GM19035 (cell line): ENCODE data around the gene LKAAEAR1.

Experiments used
- ATAC-seq: cut with Tn5 transposase; IDR thresholded peaks from one replicate; pipeline ENCODE4 v1.9.1; 2021; ENCODE audit not compliant: unreplicated experiment

The LKAAEAR1 gene

DNA sequence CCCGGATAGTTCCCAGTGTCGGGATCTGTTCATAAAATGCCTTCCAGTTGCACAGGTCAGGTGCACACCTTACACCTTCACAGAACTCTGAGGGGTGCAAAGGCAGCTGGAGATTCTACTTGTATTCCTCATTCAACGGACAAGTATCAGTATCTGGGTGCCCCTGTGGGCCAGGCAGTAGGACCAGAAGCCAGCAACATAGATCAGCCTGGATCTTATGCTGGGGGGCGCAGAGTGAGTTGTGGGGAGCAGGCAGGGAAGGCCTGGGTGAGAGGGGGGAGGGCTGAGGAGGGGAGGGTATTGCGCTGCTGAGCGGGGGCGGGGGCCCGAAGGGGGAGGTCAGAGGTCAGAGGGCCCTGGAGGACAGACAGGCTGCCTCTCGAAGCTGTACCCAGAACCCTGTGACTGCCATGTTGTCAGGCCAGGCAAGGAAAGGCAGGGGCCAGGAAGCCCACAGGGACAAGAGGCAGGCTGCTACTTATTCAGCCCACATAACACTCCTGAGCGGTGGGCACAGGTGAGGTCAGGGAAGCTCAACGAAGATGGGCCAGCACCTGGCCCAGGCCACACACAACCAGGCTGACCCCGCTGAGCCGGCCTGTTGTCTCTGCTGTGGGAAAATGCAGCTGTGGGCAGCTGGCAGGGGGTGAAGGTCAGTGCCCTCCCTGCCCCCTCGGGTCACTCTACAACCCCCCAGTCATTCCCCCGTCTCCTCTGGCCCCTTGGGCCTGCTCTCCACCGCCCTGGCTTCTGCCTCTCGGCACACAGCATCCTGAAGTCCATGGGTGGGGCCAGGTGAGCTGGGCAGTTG lies 3.2 kb downstream of the LKAAEAR1 start:
- ATAC-seq, result no peak

DNA sequence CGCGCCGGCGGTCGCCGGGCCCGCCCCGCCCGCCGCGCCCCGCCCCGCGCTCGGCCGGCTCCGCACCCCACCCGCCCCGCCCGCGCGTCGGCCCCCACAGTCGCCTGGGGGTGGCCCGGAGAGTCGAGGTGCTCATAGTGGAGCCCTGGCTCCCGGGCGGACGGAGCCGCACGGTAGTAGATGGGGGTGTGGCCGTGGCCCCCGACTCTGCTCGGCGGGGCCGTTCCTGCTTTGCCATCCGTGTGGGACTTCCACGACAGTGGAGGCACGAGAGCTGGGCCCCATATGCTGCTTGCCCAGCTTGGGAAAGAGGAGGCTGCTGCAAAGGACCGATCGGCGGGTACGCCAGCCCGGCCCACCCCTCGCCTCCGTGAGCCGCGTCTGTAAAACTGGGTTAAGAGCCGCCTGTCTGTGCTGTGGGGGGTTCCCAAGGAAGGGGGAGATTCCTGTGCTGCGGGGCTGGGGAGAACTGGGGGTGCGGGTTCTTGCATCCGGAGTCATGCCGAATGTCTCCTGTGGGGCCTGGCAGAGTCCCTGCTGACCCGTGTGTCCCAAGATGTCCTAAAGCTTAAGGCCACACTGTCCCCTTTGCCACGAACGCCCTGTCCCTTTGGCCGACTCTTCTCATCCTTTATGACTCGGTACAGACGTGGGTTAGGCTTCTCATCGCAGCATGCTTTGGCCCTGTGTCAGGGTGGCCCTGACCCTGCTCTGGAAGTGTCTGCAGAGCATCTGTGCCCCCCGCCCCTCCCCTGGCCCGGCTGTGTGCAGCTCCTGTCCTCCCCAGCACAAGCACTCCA lies 4.0 kb downstream of the LKAAEAR1 start, which contains the start of gene OPRL1:
TSS of gene OPRL1 (plus strand) at position 70 of the 800 bp plus-strand sequence. CDS start 12,639 bp downstream, outside the sequence.
- no peak for ATAC-seq

DNA sequence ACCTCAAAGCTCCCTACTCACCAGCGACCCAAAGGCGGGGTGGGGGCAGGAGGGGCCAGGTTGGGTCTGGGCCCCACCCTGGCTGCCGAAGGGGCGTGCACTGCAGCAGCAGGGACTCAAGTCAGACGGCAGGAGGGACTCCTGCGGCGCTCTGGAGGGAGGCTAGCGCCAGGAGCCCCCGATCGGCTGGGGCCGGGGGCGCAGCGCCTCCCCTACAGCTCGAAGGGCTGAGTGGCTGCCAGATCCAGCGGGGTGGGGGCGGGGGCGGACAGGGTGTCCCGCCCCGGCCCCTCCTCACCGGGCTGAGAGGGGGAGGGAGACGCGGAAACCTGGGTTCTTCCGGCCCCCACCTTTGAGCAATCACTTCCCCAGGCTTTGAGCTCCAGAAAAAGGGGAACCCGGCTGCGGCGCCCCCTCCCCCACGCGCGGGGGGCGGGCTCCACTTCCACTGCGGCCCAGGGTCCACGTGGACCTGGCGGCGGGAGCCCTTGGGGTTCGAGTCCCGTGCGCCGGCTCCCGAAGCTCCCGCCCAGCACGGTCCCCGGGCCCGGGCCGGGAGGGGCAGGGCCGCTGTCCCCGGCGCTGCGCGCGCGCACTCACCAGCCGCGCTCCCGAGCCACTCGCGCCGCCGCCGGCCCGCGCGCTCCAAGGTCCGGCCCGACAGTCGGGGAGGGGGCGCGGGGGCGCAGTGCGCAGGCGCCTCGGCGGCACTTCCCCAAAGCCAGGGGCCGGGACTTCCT lies 4.8 kb downstream of the LKAAEAR1 start, which contains the start of gene RGS19:
TSS of gene RGS19 (minus strand) at position 246 of the 740 bp plus-strand sequence. CDS start 2,632 bp downstream, outside the sequence.
- ATAC-seq, result no peak

DNA sequence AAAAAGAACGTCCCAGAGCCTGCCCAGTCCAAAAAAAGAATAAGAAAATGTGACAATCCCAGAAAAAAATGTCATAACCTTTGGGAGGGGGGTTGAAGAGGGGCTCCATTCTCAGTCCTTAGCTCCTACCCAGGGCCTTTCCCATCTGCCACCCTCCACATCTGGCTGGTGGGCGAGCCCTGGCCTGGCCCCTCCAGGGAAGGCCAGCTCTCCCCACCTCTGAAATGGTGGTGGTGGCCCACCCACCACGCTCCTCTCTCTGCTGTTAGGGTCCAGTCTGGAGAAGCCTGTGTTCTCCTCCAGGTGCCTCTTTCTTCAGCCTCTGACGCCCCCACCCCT lies 5.3 kb downstream of the LKAAEAR1 start:
- no peak for ATAC-seq

DNA sequence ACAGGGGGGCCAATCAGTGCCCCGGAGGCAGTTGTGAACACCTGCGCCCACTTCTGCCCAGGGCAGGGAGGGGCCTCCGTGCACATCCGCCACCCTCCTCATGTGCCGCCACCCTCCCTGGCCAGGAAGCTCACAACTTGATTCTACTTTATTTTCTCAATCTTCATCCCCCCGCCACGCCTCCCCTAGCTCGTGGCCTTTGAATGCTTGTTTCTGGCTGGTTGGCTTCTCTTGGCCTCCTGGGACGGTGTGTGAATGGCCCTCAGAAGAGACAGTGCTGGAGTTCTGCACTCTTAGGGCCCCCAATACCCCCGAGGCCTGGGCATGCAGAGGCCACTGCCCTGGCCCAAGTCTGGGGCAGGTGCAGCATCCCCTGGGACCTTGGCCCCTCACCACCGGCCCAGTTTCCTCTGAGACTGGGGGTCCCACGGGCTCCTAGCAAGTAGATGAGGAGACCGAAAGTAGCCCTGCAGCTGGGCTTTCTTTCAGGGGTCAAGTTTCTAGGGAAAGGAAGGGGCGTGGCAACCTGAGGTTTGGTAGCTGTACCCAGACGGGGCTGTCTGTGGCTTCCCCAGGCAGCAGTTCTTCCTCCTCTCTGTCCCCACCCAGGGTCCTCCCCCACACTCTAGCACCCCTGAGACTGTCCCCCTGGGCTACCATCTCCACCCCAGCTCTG lies 6.2 kb downstream of the LKAAEAR1 start:
- ATAC-seq, result no peak

DNA sequence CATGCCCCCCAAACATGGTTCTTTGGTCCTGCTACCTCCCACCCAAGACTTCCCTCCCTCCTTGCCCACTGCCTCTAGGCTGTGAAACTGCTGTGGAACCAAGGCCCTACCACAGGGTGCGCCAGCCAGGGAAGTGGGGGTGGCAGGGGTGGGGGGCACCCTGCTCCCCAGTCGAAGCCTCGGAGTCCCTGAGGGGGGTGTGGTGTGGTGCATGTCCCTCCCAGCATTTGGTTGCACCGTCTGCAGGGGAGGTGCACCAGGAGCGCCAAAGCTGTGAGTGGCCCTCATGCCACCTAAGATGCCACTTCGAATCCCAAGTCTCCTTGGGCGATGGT lies 6.7 kb downstream of the LKAAEAR1 start:
- no peak for ATAC-seq

DNA sequence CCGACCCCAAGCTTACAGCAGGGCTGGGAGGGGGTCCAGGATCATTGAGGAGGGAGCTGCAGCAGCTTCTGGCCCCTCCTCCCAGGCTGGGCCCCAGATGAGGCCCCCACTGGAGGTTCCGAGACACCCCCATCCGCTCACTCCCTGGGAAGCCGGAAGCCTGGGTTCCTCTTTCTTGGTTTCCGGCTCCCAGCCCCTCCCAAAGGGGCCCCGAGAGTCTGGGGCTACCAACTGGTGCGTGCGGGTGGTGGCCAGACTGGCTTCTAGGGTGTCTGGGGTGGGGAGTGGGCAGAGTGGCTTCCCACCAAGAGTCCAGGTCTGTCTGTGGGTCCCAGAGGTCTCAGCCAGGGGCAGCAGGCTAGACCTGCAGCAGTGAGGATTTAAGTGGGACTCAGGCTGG lies 7.1 kb downstream of the LKAAEAR1 start:
- no peak for ATAC-seq

DNA sequence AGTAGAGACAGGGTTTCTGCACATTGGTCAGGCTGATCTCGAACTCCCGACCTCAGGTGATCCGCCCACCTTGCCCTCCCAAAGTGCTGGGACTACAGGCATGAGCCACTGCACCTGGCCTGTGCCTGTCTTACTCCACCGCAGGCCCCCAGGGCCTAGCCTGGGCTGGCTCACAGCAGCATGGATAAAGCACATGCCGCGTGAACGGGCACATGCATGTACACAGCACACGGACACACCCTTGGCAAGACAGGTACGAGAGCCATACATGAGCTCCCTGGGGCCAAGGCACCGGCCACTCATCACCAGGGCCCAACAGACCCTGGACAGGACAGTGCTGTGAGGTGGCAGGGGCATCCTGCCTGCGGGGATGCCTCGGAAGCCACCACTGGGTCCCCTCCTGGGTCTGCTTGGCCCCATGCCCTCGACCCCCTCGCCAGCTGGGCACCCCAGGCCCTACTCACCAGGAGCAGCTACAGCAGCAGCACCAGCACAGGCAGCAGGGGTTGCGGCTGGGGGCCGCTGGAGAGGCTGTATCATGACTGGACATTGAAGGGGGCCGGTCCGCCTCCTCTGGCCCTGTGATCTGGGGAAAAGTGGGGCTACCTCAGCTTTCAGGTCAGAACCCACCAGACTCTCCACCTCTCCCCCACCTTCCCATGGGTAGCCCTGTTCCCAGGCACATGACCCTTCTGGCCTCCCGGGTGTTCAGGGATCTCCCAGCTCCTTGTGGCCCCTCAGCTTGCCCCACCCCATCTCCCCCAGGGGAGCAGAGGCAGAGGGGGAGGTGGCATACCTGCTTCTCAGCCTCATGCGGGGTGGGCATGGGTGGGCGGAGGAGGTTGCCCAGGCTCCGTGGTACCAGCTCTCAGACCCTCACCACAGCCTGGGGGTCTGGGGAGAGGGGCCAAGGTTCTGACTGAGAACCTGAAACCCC lies 7.9 kb downstream of the LKAAEAR1 start:
- no peak for ATAC-seq

DNA sequence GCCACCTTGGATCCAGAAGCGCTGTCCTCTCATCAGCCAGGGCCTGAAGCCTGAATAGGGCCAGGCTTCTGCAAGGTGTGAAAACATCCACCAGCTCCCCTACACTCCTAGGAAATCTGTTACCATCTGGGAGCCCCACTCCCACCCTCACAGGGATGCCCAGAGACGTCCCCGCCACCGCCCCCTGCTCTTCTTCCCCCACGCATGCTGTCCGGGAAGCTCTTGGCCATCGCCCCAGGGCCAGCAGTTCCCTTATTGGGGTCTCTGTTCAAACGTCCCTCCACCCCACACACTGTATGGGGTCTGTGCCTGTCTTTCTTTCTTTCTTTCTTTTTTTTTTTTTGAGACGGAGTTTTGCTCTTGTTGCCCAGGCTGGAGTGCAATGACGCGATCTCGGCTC lies 8.6 kb downstream of the LKAAEAR1 start:
- ATAC-seq, result no peak

DNA sequence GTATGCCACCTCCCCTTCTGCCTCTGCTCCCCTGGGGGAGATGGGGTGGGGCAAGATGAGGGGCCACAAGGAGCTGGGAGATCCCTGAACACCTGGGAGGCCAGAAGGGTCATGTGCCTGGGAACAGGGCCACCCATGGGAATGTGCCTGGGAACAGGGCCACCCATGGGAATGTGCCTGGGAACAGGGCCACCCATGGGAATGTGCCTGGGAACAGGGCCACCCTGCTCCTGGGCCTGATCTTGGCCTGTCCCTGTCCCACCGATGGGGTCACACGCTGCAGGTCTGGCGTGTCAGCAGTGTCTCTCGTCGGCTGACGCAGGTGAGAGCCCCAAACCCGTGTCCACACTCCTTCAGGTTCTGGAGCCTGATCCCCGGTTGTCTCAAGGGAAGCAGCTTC lies 9.2 kb downstream of the LKAAEAR1 start:
- ATAC-seq, result no peak

DNA sequence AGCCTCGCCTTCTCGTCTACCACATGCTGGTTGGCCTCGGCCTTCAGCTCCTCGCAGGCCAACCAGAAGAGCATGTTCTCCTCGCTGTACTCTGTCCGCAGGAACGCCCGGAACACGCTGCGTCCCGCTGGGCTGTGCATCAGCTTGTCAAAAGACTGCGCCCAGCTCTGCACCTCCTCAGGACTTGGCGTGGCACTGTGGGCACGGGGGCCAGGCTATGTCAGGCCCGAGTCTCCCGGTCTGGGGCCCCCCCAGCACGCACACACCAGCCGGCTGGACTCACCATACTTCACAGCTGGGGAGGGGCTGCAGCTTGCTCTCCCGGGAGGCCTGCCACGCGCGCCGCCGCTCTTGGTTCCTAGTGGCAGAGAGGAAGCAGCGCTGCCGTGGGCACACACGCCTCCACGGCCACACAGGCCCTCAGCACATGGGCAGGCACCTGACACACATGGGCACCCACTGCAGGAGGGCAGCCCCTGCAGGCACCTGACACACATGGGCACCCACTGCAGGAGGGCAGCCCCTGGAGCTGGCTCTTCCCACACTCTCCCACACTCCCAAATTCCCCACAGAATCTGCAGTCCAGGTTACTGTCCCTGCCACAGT lies 9.9 kb downstream of the LKAAEAR1 start:
- ATAC-seq, result no peak

DNA sequence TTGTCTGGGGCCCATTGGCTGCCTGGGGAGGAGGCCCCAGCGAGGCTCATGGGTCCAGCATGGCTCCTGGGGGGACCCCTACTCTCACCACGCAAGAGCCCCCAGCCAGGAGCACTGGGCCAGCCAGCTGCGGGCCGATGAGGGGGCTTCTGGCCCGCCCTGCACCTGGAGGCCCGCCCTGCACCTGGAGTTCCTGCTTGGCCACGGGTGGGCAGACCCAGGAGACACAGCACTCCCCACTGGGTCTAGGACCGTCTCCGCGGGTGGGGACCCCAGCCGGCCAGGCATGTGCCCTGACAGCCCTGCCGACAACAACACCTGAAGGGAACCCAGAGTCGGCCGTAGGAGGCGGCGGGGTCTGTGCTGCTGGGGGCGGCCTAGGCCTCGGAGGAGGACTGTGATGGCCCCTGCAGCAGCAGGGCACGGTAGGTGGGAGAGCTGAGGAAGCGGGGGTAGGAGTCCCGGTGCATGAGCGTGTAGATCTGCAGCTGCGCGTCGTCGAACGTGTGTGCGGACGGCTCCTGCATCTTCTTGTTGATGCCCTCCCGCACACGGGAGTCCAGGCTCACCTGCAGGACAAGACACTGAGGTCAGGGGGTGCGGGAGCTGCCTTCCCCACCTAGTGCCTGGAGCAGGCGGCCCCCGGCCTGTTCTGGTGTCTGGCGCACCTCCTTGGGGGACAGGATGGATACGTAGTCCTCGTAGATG lies 10.6 kb downstream of the LKAAEAR1 start:
- no peak for ATAC-seq

DNA sequence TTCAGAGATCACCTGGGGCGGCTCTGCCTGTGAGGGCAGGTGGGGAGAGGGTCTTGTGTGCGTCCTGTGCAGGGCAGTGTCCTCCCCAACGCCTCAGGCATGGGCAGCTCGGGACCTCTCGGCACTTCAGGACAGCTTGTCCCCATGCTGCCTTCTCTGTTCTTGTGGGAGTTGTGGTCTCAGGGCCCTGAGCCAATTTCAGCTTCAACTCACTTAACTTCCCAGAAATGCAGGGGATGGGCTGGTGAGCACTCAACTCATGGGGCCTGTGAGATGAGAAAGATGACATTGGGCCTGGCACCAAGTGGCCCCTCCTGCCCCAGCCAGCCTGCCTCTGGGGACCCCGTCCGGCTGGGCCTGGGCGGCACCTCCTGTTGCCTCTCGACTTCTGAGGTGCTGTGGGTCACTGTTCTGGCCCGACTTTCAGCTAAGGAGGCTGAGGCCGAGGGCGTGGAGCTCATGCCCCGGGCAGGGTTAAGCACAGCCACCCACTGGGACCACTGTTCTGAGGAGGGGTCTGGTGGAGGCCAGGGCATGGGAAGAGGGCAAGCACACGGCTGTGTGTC lies 11.6 kb downstream of the LKAAEAR1 start:
- ATAC-seq, result no peak

DNA sequence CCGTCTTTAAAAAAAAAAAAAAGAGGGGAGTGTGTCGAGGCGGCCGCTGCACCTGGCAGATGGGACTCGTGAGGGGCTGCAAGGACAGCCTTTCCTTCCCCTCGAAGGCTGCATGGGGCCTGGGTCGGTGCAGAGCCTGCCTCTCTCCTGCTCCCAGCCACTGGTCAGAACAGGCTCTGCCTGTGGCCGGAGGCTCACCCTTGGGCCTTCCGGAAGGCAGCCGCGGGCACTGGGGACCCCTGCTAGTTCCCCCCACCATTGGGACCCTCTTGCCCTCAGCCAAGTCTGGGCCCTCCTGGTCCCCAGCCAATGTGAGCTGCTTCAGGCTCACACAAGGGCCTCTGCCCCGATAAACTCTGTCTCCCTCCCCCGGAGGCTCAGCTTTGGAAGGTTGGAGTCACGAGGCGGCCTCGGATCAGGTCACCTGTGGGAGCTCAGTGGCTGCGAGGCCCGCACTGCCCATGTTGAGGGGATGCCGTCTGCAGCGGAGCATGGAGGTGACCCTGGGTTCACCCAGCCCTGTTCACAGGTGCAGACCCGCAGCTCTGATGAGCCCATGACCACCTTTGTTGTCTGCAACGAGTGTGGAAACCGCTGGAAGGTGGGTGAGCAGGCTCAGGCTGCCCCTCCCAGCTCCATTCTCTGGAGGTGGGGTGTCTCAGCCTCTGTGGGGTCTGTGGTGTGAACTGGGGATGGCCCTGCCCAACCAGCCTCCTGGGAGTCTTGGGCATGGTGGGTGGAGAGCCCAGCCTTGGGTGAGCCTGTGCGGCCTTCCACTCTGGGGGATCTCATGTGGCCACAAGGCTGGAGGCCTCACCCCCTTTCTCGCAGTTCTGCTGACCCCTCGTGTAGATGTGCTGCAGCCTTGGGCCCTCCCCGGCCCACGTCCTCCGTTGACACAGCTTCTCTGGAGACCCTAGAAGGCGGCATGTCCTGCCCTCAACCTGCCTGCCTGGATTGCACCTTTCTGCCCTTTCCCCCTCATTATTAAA lies 12.6 kb downstream of the LKAAEAR1 start:
- ATAC-seq, result no peak

DNA sequence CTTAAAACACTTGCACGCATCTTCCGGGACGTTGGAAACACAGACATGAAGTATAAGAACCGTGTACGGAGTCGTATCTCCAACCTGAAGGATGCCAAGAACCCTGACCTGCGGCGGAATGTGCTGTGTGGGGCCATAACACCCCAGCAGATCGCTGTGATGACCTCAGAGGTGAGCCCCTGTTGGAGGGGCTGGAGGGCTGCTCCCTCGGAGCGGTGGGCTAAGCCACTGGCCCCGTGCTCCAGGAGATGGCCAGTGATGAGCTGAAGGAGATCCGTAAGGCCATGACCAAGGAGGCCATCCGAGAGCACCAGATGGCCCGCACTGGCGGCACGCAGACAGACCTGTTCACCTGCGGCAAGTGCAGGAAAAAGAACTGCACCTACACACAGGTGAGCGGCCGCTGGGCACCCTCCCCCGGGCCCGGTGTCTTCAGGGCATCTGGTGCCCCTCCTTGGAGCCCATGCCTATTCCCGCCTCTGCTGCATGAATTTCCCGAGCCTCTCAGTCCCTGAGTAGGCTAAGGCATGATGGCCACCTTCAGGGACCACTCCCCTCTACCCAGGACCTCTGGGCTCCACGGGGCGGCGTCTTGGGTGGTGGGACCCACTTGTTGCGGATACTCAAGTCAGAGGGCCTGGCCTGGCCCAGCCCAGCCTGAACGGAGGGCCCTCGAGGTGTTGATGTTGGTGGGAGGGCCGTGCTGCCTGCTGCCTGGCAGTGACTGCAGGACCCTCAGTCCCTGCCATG lies 13.8 kb downstream of the LKAAEAR1 start:
- no peak for ATAC-seq

DNA sequence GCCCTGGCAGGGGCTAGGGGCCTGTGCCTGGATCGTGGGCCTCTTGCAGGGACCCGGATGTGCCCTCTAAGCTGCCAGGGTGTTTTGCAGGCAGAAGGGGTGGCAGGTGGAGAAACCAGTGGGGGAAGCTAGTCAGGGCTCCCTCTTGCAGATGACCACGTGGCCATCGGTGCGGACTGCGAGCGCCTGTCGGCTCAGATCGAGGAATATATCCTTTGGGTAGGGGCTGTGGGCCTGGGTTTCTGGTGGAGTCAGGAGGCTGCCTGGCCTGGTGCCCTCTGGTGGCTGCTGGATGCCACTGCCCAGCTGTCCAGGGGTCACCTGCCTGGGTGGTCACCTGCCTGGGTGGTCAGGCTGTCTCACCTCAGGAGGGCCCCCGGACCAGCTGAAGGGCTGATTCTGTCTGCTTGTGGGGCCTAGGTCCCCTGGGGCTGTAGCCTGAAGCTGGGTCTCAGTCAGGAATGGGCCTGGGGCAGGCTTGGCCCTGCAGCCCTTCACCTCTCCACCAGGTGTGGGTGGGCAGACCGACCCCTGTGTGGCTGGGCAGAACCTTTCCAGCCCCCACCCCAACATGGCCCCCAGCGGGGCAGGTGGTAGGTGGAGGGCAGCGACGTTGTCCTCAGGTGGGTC lies 14.5 kb downstream of the LKAAEAR1 start:
- no peak for ATAC-seq
